Breast epithelium (tissue), 4 donors: ENCODE measurements around the gene HOXB9. TPM values are rescaled to one million over a fixed set of nuclear protein-coding genes. Genes with fewer than 3 reads are reported as not detected.

Experiments
- DNase-seq, 2 donors: peaks; one replicate each; pipeline ENCODE4 v3.0.0-alpha.2; 2019; ENCODE audit warnings: low spot score in 2 of 2
- H3K27ac ChIP-seq, 2 donors: fragments of 200-600 bp; sonication (generic) in 1 of 2; one replicate each; pipeline ENCODE4 v1.5.1; 2016 to 2019; ENCODE audit warnings: mild to moderate bottlenecking in 1 of 2
- H3K27me3 ChIP-seq, 2 donors: fragments of 200-600 bp; sonication (generic) in 1 of 2; one replicate each; pipeline versions ENCODE4 v1.5.1 to v1.6.0; 2017 to 2019; ENCODE audit warnings: control low read depth in 1 of 2, mild to moderate bottlenecking in 1 of 2
- H3K36me3 ChIP-seq: fragments of 200-600 bp; one replicate; pipeline ENCODE4 v1.5.1; 2019
- H3K4me1 ChIP-seq, 2 donors: fragments of 200-600 bp; sonication (generic); one replicate each; pipeline ENCODE4 v1.5.1; 2016 to 2019; ENCODE audit warnings: control low read depth in 1 of 2
- H3K4me3 ChIP-seq, 3 donors: fragments of 200-600 bp; sonication (generic); 1 replicate in 2 of 3; 2 replicates in 1 of 3; pipeline ENCODE4 v1.5.1; 2016 to 2019; ENCODE audit warnings: mild to moderate bottlenecking in 3 of 3, moderate library complexity in 2 of 3
- H3K9me3 ChIP-seq, 2 donors: fragments of 200-600 bp; sonication (generic) in 1 of 2; one replicate each; pipeline ENCODE4 v1.5.1; 2016 to 2019; ENCODE audit warnings: control low read depth in 1 of 2
- POLR2A ChIP-seq: fragments of 450-650 bp; IDR thresholded peaks from one replicate; pipeline ENCODE4 v1.6.1; 2016; ENCODE audit warnings: antibody characterized with exemption, mild to moderate bottlenecking, moderate library complexity
- POLR2AphosphoS5 ChIP-seq, 3 donors: sonication (generic); formaldehyde crosslinking; IDR thresholded peaks; one replicate each; pipeline ENCODE4 v1.6.1; 2017; ENCODE audit warnings: antibody characterized with exemption in 3 of 3
- intact Hi-C: fragments of 100-400 bp; cut with DNase I; formaldehyde crosslinking; loops from one replicate; pipeline ENCODE4 v1.15.1; 2023; ENCODE audit warnings: low total_unique reads
- total RNA-seq, 3 donors: library from RNA; depleted of rRNA; stranded (reverse); fragments of >200 nt; gene quantifications; one replicate each; pipeline ENCODE4 v1.1.0, GENCODE V29; 2016
- TF ChIP-seq, protein P1 (sequence below), 3 donors: fragments of 450-650 bp; IDR thresholded peaks; one replicate each; pipeline ENCODE4 v1.5.1; 2016 to 2017; ENCODE audit warnings: antibody characterized with exemption in 3 of 3, mild to moderate bottlenecking in 3 of 3, moderate library complexity in 3 of 3

Gene HOXB9
- total RNA-seq, 3 donors from 2014 or later = 0.32 to 0.44 (median 0.33) TPM

GRCh38 chr17:48634493-48635208 lies 8.5 kb upstream of the HOXB9 start:
- Histone ChIP-seq H3K36me3 (no peaks in the 10 kb centered on the region), H3K9me3 (no peaks in the 10 kb centered on the region), H3K27me3 (peaks cover 3 to 100% of the 10 kb centered on the region in 2 donors), H3K27ac (no peak overlapping the region), H3K4me3 (no peak overlapping the region), H3K4me1 (no peaks in the 10 kb centered on the region)
- intact Hi-C loops = no loop called here
- DNase-seq = no peak
- TF ChIP-seq POLR2AphosphoS5 (IDR thresholded peaks at IDR 0.05) = no peak
- TF ChIP-seq, protein P1, sequence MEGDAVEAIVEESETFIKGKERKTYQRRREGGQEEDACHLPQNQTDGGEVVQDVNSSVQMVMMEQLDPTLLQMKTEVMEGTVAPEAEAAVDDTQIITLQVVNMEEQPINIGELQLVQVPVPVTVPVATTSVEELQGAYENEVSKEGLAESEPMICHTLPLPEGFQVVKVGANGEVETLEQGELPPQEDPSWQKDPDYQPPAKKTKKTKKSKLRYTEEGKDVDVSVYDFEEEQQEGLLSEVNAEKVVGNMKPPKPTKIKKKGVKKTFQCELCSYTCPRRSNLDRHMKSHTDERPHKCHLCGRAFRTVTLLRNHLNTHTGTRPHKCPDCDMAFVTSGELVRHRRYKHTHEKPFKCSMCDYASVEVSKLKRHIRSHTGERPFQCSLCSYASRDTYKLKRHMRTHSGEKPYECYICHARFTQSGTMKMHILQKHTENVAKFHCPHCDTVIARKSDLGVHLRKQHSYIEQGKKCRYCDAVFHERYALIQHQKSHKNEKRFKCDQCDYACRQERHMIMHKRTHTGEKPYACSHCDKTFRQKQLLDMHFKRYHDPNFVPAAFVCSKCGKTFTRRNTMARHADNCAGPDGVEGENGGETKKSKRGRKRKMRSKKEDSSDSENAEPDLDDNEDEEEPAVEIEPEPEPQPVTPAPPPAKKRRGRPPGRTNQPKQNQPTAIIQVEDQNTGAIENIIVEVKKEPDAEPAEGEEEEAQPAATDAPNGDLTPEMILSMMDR (IDR thresholded peaks at IDR 0.05) = no peak
- no peak for TF ChIP-seq POLR2A

- DNase-seq = no peak
- peaks cover 0 to 100% of the 10 kb centered on the region in 2 donors for H3K27me3 ChIP-seq
- intact Hi-C loops = no loop called here
Observed at GRCh38 chr17:48633266-48633677, 7.1 kb upstream of the HOXB9 start.

GRCh38 chr17:48632579-48633265 lies 6.6 kb upstream of the HOXB9 start:
- no peaks in the 10 kb centered on the region for H3K4me1 ChIP-seq
- H3K36me3 ChIP-seq = no peaks in the 10 kb centered on the region
- no peak overlapping the region for H3K4me3 ChIP-seq
- H3K27ac ChIP-seq = no peak overlapping the region
- H3K27me3 ChIP-seq = peaks cover 1 to 100% of the 10 kb centered on the region in 2 donors
- TF ChIP-seq, protein P1 (IDR thresholded peaks at IDR 0.05) = no peak
- TF ChIP-seq POLR2A (no peak), POLR2AphosphoS5 (IDR thresholded peaks at IDR 0.05) (no peak)
- intact Hi-C loops = no loop called here
- H3K9me3 ChIP-seq = no peaks in the 10 kb centered on the region
- no peak for DNase-seq

More at GRCh38 chr17:48633266-48633677, 7.1 kb upstream of the HOXB9 start:
- Histone ChIP-seq H3K36me3 (no peaks in the 10 kb centered on the region), H3K9me3 (no peaks in the 10 kb centered on the region), H3K27ac (no peak overlapping the region), H3K4me1 (no peaks in the 10 kb centered on the region), H3K4me3 (no peak overlapping the region)
- TF ChIP-seq, protein P1 (IDR thresholded peaks at IDR 0.05) = no peak
- TF ChIP-seq POLR2AphosphoS5 (IDR thresholded peaks at IDR 0.05) (no peak), POLR2A (no peak)

- intact Hi-C loops = no loop called here
- Histone ChIP-seq H3K9me3 (no peaks in the 10 kb centered on the region), H3K36me3 (no peaks in the 10 kb centered on the region), H3K27me3 (peaks cover 6 to 100% of the 10 kb centered on the region in 2 donors), H3K4me3 (no peak overlapping the region), H3K4me1 (no peaks in the 10 kb centered on the region), H3K27ac (no peak overlapping the region)
- no peak for DNase-seq
- no peak for TF ChIP-seq POLR2AphosphoS5 (IDR thresholded peaks at IDR 0.05)
- TF ChIP-seq POLR2A = no peak
- TF ChIP-seq, protein P1 (IDR thresholded peaks at IDR 0.05) = no peak
Observed at GRCh38 chr17:48631693-48632578, 5.8 kb upstream of the HOXB9 start.
